SHP77 (cell line): Measurements from ENCODE around the gene PLB1.

Experiments
- DNase-seq, 2 experiments: peaks; one replicate each; lab custom pipeline; 2025; lab: John Stamatoyannopoulos, UW

Gene PLB1

GRCh38 chr2:28506112-28506910 is 10.5 kb downstream of the PLB1 start:
- DNase-seq: no peak

GRCh38 chr2:28507796-28508764 is 12.2 kb downstream of the PLB1 start:
- peak; percentile 59 to 78 for DNase-seq

GRCh38 chr2:28509361-28509760 is 13.5 kb downstream of the PLB1 start:
- no peak for DNase-seq

DNA sequence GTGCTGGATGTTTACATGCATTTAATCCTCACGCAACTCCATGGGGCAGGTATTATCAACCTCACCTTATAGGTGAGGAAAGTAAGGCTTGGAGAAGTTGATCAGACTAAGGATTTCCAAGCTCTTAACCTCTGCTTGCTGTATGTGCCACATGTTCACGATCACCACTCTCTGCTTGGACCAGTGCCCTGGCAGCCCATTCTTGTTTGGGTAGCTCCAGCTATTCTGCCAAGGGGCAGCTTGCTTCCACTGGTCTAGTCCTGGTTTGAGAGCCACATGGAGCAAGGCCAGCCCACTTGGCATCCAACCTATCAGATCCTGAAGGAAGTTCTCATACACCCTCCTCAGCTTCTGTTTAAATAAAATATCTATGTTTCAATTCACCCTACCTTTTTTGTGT is 14.3 kb downstream of the PLB1 start:
- no peak for DNase-seq

GRCh38 chr2:28511871-28512606 is 16.2 kb downstream of the PLB1 start:
- DNase-seq: no peak

DNA sequence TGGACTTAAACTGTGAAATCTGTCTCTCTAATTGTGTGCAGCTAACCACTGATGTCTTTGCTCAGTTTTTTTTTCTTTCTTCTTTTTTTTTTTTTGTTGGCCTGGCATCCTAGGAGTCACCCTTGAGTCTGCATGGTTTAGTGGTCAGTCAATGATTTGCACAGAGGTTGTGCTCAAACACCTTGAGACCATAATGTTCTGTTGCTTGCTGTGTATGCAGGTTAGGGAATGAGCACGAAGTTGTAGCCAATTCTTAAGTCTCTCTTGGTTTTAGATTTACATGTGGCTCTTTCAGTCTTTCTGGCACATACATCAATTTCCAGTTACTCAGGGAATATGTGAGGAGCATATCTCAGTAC is 16.7 kb downstream of the PLB1 start:
- no peak for DNase-seq

- no peak for DNase-seq
Measured at GRCh38 chr2:28513097-28513496, 17.2 kb downstream of the PLB1 start.

GRCh38 chr2:28515176-28515751 is 19.4 kb downstream of the PLB1 start:
- DNase-seq: no peak

- no peak for DNase-seq
Measured at GRCh38 chr2:28516430-28516829, 20.6 kb downstream of the PLB1 start.

GRCh38 chr2:28516950-28517349 is 21.1 kb downstream of the PLB1 start:
- DNase-seq: no peak

GRCh38 chr2:28521663-28522062 is 25.8 kb downstream of the PLB1 start:
- no peak for DNase-seq

DNA sequence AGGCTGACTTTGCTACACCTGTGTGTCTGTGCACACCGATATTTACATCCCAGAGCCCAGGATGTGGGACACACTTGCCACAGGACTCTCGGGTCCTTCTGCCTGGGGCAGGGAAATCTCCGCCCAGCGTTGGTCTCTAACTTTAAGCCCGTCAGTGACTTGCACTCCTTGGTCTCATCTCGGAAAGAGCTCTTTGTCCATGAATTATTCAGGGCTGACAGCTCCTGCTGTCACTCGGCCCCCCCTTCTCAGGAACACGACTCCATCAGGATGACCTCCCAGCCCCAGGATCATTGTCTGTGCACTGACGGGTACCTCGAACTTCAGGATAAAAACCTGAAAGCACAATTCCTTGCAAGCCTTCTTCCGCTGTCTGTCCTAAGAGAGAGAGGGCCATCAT is 26.6 kb downstream of the PLB1 start:
- DNase-seq: no peak

GRCh38 chr2:28523902-28524301 is 28.0 kb downstream of the PLB1 start:
- DNase-seq: peak in 1 of 2 experiments; percentile 17

- DNase-seq: no peak
Measured at GRCh38 chr2:28525481-28525880, 29.6 kb downstream of the PLB1 start.

GRCh38 chr2:28526527-28527132 is 30.8 kb downstream of the PLB1 start:
- no peak for DNase-seq

- no peak for DNase-seq
Measured at GRCh38 chr2:28527196-28527595, 31.3 kb downstream of the PLB1 start.

DNA sequence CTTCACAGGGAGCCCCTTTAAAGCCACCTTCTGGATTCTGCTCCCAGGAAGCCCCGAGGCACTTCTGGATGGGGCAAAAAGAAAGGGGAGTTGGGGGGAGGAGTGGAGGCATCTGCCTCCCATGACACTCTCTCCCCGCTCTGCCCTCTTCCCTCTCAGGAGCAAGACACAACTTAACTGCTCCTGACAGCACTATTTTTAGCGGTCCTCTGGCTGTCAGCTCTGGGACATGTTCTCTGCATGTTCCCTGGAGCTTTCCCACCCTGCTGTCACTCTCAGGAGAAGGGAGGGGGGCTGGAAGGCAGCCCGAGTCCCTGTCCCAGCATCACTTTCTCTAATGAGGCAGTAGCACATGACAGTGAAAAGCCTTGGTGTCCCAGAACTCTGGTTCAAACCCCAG is 32.3 kb downstream of the PLB1 start:
- DNase-seq: no peak

GRCh38 chr2:28530782-28531181 is 34.9 kb downstream of the PLB1 start:
- no peak for DNase-seq

GRCh38 chr2:28532399-28532798 is 36.5 kb downstream of the PLB1 start:
- DNase-seq: no peak

DNA sequence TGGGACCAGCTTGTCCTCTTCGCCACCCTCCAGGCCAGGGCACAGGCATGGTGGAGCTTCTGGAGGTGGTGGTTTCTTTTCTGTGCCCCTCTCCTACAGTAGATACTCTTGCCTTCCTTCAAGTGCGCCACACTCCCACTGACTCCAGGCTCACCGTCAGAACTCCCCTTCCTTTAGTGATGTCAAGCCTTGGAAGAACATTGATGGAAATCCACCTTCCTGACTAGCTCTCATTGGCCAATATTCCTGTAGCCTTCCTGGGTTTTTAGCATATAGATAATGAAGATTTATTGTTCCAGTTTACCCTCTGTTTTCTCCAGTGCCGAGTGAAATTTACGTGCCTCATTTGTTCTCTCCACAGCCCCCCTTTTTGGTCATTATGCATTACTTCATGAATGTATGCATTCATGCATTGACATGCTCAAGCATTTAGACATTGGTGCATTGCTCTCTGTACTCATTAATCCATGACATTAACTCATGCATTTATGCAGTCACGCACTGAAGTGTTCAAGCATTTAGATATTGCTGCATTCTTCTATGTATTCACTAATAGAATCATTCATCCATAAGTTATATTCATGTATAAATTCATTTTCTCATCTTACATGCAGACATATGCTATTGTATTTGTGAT is 37.3 kb downstream of the PLB1 start:
- DNase-seq: no peak

DNA sequence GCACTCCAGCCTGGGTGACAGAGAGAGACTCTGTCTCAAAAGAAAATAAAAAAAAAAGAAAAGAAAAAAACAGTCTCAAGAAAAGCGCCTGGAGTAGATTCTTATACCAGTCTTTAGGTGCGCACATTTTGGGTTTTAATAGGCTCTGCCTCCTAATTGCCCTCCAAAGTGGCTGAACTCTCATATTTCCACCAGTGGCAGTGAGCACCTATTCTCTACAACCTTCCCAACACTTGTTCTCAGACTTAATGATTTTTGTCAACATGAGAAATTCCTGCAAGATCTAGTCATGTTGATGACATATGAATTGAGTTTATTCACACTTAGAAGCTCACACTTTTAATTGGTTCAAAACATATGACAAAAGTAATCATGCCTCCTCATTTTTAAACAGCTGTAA is 39.0 kb downstream of the PLB1 start:
- DNase-seq: no peak
